Common myeloid progenitor, CD34-positive (primary cell): ENCODE measurements around the gene FGD2.
"Not testable (repeated sequence)": the region's sequence is repeated elsewhere in the genome, so short reads cannot be mapped to it uniquely, and the experiment has no call there.

Experiments used
- CTCF ChIA-PET: fragments of 350-600 bp; sonication (Branson Sonifier 250); formaldehyde crosslinking; loops from one replicate; lab custom pipeline; 2021; ENCODE audit warnings: antibody characterized with exemption; lab: Charles Lee
- POLR2A ChIA-PET: fragments of 350-600 bp; sonication (Branson Sonifier 250); formaldehyde crosslinking; loops from one replicate; lab custom pipeline; 2021; ENCODE audit warnings: antibody characterized with exemption; lab: Charles Lee
- DNase-seq, 3 donors: peaks; one replicate each; pipeline versions ENCODE4 v3.0.0 to v3.0.0-alpha.2; 2013
- H3K27ac ChIP-seq, 2 experiments: 1 replicate in 1 of 2; 2 replicates in 1 of 2; pipeline ENCODE4 v1.7.0; 2013; ENCODE audit warnings: inconsistent platforms in 2 of 2, low read length in 2 of 2, mild to moderate bottlenecking in 2 of 2, low read depth in 1 of 2, moderate library complexity in 1 of 2; ENCODE audit not compliant: severe bottlenecking in 2 of 2, insufficient read depth in 1 of 2, poor library complexity in 1 of 2
- H3K27me3 ChIP-seq, 5 experiments: replicated peaks in 2 of 5; 1 replicate in 3 of 5; 2 replicates in 2 of 5; pipeline versions ENCODE4 v1.6.1 to v1.7.0; 2013; ENCODE audit warnings: low read length in 4 of 5, mild to moderate bottlenecking in 2 of 5, moderate library complexity in 2 of 5, inconsistent platforms in 1 of 5; ENCODE audit not compliant: insufficient read depth in 5 of 5, control insufficient read depth in 4 of 5
- H3K36me3 ChIP-seq, 4 experiments: 1 replicate in 2 of 4; 2 replicates in 2 of 4; pipeline versions ENCODE4 v1.6.1 to v1.7.0; 2013; ENCODE audit warnings: low read length in 3 of 4, control low read depth in 1 of 4, mild to moderate bottlenecking in 1 of 4; ENCODE audit not compliant: control insufficient read depth in 4 of 4, insufficient read depth in 4 of 4
- H3K4me1 ChIP-seq, 4 experiments: 1 replicate in 3 of 4; 2 replicates in 1 of 4; pipeline versions ENCODE4 v1.6.1 to v1.7.1; 2013; ENCODE audit warnings: low read length in 3 of 4, mild to moderate bottlenecking in 3 of 4, control low read depth in 1 of 4, inconsistent platforms in 1 of 4, moderate library complexity in 1 of 4; ENCODE audit not compliant: control insufficient read depth in 4 of 4, insufficient read depth in 4 of 4; ENCODE audit errors: control extremely low read depth in 1 of 4
- H3K4me3 ChIP-seq, 7 experiments: 1 replicate in 4 of 7; 2 replicates in 3 of 7; pipeline versions ENCODE4 v1.5.1 to v1.7.0; 2013; ENCODE audit warnings: mild to moderate bottlenecking in 7 of 7, low read length in 6 of 7, moderate library complexity in 6 of 7, inconsistent platforms in 2 of 7, low read depth in 2 of 7, control low read depth in 1 of 7; ENCODE audit not compliant: insufficient read depth in 4 of 7, control insufficient read depth in 1 of 7; ENCODE audit errors: extremely low read depth in 1 of 7
- H3K9me3 ChIP-seq, 5 experiments: 1 replicate in 4 of 5; 2 replicates in 1 of 5; pipeline versions ENCODE4 v1.6.1 to v1.7.1; 2013; ENCODE audit warnings: low read length in 4 of 5, mild to moderate bottlenecking in 2 of 5, inconsistent platforms in 1 of 5, low read depth in 1 of 5, moderate library complexity in 1 of 5; ENCODE audit not compliant: control insufficient read depth in 4 of 5, insufficient read depth in 2 of 5; ENCODE audit errors: control extremely low read depth in 1 of 5
- WGBS: methylation state at CpG from one replicate; pipeline ENCODE4 v1.1.5; 2013; ENCODE audit not compliant: insufficient coverage; 5-methylcytosine and 5-hydroxymethylcytosine counted together

Gene FGD2

GRCh38 chr6:37056439-37057127 lies 51.1 kb downstream of the FGD2 start:
- 96% methylated on average over 16 of the region's 16 CpGs for WGBS
- no peaks in the 10 kb centered on the region for H3K36me3 ChIP-seq
- H3K4me3 ChIP-seq, result no peak overlapping the region
- no peak for DNase-seq
- no peaks in the 10 kb centered on the region for H3K9me3 ChIP-seq
- ChIA-PET POLR2A (interaction anchor here (0.6 kb wide), 1 partner anchor 649 kb away, joined by 4 read pairs; no protein-coding TSS in a partner anchor), CTCF (interaction anchor here (0.9 to 30.8 kb wide), 9 partner anchors 17 to 156 kb away, joined by 3 to 474 read pairs (median 5); partner anchors contain the start of gene PIM1)
- H3K27ac ChIP-seq, result no peak overlapping the region
- no peaks in the 10 kb centered on the region for H3K27me3 ChIP-seq
- peaks cover 0 to 47% (median 9%) of the 10 kb centered on the region in 4 experiments for H3K4me1 ChIP-seq

GRCh38 chr6:37057128-37057471 lies 51.6 kb downstream of the FGD2 start:
- H3K27ac ChIP-seq, result no peak overlapping the region

GRCh38 chr6:37057678-37058077 lies 52.2 kb downstream of the FGD2 start:
- no peak for DNase-seq
- 97% methylated on average over 7 of the region's 7 CpGs for WGBS
- ChIA-PET CTCF (interaction anchor here (0.9 to 30.8 kb wide), 9 partner anchors 10 to 153 kb away, joined by 4 to 474 read pairs (median 5); partner anchors contain the start of gene PIM1), POLR2A (no interaction called here)
- H3K27me3 ChIP-seq, result no peaks in the 10 kb centered on the region
- H3K9me3 ChIP-seq, result no peaks in the 10 kb centered on the region
- H3K36me3 ChIP-seq, result no peaks in the 10 kb centered on the region
- peak overlapping the region in 1 of 2 experiments; percentile 80 for H3K27ac ChIP-seq
- no peak overlapping the region for H3K4me3 ChIP-seq
- peaks cover 0 to 36% (median under 1%) of the 10 kb centered on the region in 4 experiments for H3K4me1 ChIP-seq

More at GRCh38 chr6:37057128-37057471, 51.6 kb downstream of the FGD2 start:
- POLR2A ChIA-PET, result interaction anchor here (0.6 kb wide), 1 partner anchor 648 kb away, joined by 4 read pairs; no protein-coding TSS in a partner anchor
- CTCF ChIA-PET, result interaction anchor here (0.9 to 30.8 kb wide), 9 partner anchors 17 to 154 kb away, joined by 4 to 474 read pairs (median 5); partner anchors contain the start of gene PIM1
- WGBS, result 97% methylated on average over 4 of the region's 4 CpGs
- no peaks in the 10 kb centered on the region for H3K36me3 ChIP-seq
- H3K4me3 ChIP-seq, result no peak overlapping the region
- H3K27me3 ChIP-seq, result no peaks in the 10 kb centered on the region
- DNase-seq, result no peak
- H3K4me1 ChIP-seq, result peaks cover 0 to 42% (median 4%) of the 10 kb centered on the region in 4 experiments
- no peaks in the 10 kb centered on the region for H3K9me3 ChIP-seq

- H3K27me3 ChIP-seq, result no peaks in the 10 kb centered on the region
- H3K9me3 ChIP-seq, result no peaks in the 10 kb centered on the region
- no peaks in the 10 kb centered on the region for H3K36me3 ChIP-seq
- no peak for DNase-seq
- H3K27ac ChIP-seq, result peak overlapping the region in 1 of 2 experiments; percentile 80
- peaks cover 0 to 36% (median under 1%) of the 10 kb centered on the region in 4 experiments for H3K4me1 ChIP-seq
- ChIA-PET POLR2A (no interaction called here), CTCF (interaction anchor here (1.0 to 30.8 kb wide), 11 partner anchors 7 to 195 kb away, joined by 3 to 474 read pairs (median 6); partner anchors contain the start of gene PIM1)
- no peak overlapping the region for H3K4me3 ChIP-seq
- WGBS, result 100% methylated on average over 7 of the region's 9 CpGs
Measured at GRCh38 chr6:37058084-37058586, 52.7 kb downstream of the FGD2 start.

DNA sequence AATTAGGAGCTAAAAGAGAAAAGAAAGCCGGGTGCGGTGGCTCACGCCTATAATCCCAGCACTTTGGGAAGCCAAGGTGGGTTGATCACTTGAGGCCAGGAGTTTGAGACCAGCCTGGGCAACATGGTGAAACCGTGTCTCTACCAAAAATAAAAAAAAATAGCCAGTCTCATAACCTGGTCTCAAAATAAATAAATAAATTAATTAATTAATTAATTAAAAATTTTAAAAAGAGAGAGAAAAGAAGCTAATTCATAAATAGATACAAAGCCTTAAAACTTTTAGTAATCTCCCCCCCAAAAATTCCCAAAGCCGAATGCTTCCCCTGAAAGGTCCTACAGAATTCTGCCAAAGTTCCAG lies 53.5 kb downstream of the FGD2 start:
- H3K27me3 ChIP-seq, H3K9me3 ChIP-seq, POLR2A ChIA-PET, H3K36me3 ChIP-seq, DNase-seq, H3K4me3 ChIP-seq: not testable (repeated sequence)
- H3K27ac ChIP-seq, result peak overlapping the region in 1 of 2 experiments; percentile 80
- H3K4me1 ChIP-seq, result peaks cover 0 to 36% (median under 1%) of the 10 kb centered on the region in 4 experiments
- 80% methylated on average over 1 of the region's 5 CpGs for WGBS
- CTCF ChIA-PET, result interaction anchor here (0.8 to 30.8 kb wide), 12 partner anchors 8 to 195 kb away, joined by 3 to 474 read pairs (median 4); partner anchors contain the start of gene PIM1

DNA sequence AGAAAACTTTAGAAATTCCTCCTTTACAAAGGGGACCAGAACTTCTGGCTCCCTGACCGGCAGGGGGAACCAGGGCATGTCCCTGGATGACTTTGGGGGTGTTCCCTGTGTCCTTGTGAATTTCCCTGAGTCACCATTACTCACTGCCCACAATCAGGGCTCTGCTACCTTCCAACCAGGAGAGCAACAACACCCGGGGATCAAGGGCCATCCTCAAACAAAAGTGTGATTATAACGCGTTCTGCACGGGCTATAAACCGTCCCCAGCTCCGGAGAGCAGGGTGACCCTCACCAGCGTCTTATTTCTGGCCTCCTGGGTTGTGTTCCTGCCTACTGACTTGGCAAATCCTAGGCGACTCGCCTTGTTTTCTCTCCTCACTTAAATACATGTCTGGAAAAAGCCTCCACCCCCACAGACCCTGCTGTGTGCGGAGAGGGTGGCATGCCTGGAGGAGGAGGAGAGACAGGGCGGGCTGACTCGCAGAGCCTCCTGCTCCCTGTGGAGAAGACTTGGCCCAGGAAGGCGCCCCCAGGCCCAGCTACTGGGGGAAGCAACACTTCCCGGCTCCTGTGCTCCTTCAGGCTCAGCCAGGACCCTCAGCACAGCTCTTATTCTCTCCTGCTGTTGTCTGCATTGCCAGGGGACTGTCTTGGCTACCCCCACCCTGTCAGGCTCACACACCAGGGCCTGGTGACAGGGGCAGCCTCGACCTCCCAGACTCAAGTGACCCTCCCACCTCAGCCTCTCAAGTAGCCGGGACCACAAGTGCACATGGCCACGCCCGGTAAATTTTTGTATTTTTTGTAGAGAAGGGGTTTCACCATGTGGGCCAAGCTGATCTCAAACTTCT lies 54.1 kb downstream of the FGD2 start:
- H3K9me3 ChIP-seq, result no peaks in the 10 kb centered on the region
- H3K4me1 ChIP-seq, result peaks cover 0 to 36% (median under 1%) of the 10 kb centered on the region in 4 experiments
- no peak overlapping the region for H3K4me3 ChIP-seq
- DNase-seq, result peak in 1 of 3 donors; percentile 77
- ChIA-PET POLR2A (interaction anchor here (0.6 kb wide), 1 partner anchor 28 kb away, joined by 7 read pairs; no protein-coding TSS in a partner anchor), CTCF (interaction anchor here (0.8 to 30.8 kb wide), 13 partner anchors 8 to 194 kb away, joined by 3 to 474 read pairs (median 5); partner anchors contain the start of gene PIM1)
- peak overlapping the region in 1 of 2 experiments; percentile 80 for H3K27ac ChIP-seq
- no peaks in the 10 kb centered on the region for H3K36me3 ChIP-seq
- H3K27me3 ChIP-seq, result no peaks in the 10 kb centered on the region
- 77% methylated on average over 12 of the region's 19 CpGs for WGBS
